Suppressor macrophage (primary cell): ENCODE results near the gene PTGDR.

Source experiments
- DNase-seq, 4 experiments: peaks; one replicate each; pipeline ENCODE4 v3.0.0-alpha.2; 2020 to 2022
- total RNA-seq, 17 experiments: gene quantifications; one replicate each; lab custom pipeline; 2026; ENCODE audit warnings: mixed read lengths in 6 of 17, inconsistent platforms in 3 of 17; lab: John Stamatoyannopoulos, UW

PTGDR gene
- total RNA-seq = 0 to 0.88 (median 0) reads per million in 17 experiments

DNA sequence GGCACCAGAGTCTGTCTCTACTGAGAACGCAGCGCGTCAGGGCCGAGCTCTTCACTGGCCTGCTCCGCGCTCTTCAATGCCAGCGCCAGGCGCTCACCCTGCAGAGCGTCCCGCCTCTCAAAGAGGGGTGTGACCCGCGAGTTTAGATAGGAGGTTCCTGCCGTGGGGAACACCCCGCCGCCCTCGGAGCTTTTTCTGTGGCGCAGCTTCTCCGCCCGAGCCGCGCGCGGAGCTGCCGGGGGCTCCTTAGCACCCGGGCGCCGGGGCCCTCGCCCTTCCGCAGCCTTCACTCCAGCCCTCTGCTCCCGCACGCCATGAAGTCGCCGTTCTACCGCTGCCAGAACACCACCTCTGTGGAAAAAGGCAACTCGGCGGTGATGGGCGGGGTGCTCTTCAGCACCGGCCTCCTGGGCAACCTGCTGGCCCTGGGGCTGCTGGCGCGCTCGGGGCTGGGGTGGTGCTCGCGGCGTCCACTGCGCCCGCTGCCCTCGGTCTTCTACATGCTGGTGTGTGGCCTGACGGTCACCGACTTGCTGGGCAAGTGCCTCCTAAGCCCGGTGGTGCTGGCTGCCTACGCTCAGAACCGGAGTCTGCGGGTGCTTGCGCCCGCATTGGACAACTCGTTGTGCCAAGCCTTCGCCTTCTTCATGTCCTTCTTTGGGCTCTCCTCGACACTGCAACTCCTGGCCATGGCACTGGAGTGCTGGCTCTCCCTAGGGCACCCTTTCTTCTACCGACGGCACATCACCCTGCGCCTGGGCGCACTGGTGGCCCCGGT is at the start of gene PTGDR:
PTGDR (plus strand) TSS at position 198 of the 778 bp plus-strand sequence; CDS start at position 315, 117 bp downstream.
- DNase-seq = peak in 2 of 4 experiments; percentile 11 to 28

DNA sequence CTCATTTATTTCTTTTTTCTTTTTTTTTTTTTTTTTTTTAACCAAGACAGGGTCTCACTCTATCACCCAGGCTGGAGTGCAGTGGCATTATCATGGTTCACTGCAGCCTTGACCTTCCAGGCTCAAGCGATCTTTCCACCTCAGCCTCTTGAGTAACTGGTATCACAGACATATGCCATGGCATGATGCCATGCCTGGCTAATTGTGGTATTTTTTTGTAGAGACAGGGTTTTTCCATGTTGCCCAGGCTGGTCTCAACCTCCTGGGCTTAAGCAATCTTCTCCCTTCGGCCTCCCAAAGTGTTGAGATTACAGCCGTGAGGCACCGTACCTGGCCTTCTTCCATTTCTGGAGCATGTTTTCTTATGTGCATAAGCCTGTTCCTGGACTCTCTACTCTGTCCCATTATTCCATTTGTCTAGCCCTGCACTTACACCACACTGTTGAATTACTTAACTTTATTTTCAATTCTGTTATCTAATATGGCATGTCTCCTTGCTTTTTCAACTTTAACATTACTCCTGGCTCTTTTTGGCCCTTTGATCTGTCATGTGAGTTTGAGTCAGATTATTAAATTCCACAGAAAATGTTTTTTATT is 47.9 kb upstream of the PTGDR start:
- no peak for DNase-seq

DNA sequence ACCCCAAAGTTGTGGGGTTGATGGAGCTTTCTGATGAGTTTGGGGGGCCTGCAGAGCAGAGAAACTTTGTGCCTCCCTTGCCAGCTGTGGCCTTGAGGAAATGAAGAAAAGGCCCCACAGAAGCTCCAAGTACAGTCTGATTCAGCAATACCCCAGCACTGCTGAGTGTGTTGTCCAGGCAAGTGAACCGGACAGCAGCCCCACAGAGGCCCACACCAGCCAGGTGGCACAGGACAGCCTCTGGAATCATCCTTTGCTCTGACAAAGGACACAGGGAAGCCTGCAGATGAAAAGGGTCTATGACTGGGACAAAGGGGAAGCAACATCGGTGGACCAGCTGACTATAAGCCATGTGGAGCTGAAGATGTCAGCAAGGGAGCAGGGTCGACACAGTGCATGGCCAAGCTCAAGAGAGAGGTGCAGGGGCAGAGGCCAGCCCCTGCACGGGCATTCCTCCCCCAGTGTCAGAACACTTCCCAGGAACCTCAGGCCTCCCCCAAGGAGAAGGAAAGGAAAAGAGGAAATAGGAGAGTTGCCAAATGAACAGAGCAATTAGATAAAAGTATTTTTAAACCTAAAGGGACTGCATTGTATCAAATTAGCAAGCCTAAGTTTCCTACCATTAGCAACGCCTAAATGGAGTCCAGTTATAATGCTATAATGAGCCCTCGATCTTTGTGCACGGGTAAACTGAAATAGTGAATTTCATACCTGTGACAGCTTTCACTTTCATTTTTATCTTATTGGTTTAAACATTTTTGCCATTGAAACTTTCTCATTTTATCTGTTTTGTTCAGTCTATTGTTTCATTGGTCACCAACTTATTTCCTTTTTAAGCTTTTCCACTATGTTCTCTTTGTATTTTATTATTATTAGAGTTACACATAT is 46.3 kb upstream of the PTGDR start:
- DNase-seq = peak in 3 of 4 experiments; percentile 6 to 11 (median 8)

DNA sequence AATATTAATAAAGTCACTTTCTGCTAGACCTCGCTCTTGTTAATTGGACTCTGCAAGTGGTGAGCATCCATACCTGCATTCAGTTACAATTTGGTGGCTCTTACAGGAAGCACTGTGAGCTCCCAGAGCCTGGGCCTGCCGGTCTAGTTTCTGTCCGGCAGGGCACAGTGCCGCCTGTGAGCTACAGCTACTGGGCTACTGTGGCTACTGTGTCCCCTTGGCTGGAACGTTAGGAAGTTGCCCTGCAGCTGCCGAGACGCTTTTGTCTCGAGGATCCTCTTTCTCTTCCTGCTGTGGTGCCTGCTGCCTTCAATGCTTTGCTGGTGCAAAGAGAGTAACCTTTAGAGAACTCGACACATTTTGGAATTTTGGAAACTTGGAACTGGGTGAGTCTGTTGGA is 44.6 kb upstream of the PTGDR start:
- DNase-seq = no peak

- no peak for DNase-seq
These were observed 39.8 kb upstream of the PTGDR start for GRCh38 chr14:52227619-52228222.

GRCh38 chr14:52233693-52234092 is 33.8 kb upstream of the PTGDR start:
- DNase-seq = no peak

- DNase-seq = no peak
These were observed 32.1 kb upstream of the PTGDR start for GRCh38 chr14:52235434-52235833.

DNA sequence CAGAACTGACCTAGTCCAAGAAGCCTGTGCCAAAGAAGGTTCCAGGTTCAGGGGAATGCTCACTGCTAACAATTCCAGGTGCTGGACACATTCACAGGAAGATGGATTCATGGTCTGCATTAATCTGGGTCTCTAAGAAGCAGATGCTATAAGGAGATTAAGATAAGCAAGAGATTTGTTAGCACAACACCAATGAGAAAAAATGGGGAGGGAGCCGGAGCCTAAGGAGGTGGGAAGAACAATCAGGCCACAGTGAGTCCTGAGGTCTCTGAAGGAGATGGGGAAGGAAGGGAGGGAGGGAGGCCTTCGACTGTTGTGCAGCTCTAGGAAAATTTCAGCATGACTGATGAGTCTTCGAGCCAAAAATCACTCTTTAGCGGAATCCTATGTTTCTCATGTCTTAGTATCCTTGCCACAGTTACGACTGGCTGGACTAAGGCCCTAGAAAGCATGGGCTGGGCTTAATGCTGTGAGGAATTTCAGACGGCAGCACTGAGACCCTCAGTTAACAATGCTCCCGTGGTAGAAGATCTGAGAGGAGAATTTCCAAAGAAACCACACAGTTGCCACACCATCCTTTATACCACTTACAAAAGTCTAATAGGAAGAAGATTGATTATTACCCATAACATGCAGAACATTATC is 31.5 kb upstream of the PTGDR start:
- no peak for DNase-seq

- no peak for DNase-seq
These were observed 28.8 kb upstream of the PTGDR start for GRCh38 chr14:52238682-52239081.

- peak in 1 of 4 experiments; percentile 6 for DNase-seq
These were observed 26.9 kb upstream of the PTGDR start for GRCh38 chr14:52240623-52241022.

- DNase-seq = peak in 3 of 4 experiments; percentile 9 to 64 (median 36)
These were observed 26.3 kb upstream of the PTGDR start for GRCh38 chr14:52241087-52241793.

DNA sequence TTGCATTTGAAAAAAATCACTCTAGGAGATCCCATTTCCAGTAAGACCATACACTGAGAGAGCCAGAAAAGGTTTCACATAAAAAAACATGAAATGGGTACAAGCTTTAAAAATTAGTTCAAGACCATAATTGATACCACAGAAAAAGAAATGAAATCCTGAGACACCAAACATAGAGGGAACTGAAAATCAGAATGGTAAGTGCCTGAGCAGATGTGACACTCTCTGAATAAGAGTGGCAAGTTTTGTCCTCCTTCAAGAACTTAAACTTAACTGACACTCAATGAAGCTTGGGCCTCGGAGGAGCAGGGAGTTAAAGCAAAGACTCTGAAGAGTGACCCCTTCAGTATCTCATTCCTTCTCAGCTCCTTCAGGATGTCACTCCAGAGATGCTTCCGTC is 23.2 kb upstream of the PTGDR start:
- no peak for DNase-seq

DNA sequence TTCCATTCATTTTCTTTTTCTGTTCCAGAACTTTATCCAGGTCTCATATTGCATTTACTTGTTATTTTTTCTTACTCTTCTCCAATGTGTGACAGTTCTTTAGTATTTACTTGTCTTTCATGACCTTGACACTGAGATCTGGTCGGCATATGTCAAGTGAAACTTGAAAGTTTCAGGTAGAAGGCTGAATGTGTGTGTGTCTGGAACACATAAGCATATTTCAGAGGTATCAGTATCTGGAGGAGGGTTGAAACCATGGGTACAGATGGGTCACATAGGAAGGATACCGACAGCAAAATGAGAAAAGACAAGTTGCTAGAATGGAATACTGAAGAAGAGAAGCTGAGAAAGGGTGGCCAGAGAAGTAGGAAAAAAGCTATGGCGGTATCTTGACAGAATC is 22.5 kb upstream of the PTGDR start:
- DNase-seq = no peak

- DNase-seq = no peak
These were observed 19.4 kb upstream of the PTGDR start for GRCh38 chr14:52248057-52248456.

DNA sequence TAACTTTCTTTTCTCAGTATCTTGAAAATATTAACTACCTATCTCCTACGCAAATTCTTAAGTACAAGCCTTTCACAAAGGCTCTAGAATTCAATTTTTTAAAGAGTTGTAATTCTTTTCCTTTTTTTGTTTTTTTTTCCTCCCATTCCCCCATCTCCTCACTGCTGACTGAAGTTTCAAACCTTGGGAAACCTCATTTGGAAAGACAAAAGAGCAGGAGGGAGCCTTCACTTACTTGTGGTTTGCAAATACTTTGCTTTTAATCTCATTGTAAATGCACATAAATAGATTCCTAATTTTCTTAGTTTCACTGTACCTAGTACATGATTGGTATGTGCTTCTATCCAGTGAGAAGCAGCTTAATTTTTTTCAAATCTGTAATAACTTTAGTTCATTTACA is 15.8 kb upstream of the PTGDR start:
- DNase-seq = no peak

DNA sequence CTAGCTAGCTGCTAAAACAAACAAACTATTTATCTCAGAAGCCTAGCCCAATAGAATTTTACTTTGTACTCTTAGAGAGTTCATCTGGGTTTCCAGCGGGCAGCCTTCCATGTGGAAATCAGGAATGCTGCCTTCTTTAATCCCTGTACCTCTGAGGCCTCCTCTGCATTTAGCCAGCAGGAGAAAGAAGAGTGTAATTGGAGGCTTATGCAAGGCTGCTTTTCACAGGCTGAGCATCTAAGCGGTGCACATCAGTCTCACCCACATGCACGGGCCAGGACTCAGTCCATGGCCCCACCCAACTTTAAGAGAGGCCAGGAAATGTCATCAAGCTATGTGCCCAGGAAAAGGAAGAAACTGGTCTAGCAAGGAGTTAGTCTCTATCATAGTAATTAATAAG is 14.0 kb upstream of the PTGDR start:
- DNase-seq = no peak

DNA sequence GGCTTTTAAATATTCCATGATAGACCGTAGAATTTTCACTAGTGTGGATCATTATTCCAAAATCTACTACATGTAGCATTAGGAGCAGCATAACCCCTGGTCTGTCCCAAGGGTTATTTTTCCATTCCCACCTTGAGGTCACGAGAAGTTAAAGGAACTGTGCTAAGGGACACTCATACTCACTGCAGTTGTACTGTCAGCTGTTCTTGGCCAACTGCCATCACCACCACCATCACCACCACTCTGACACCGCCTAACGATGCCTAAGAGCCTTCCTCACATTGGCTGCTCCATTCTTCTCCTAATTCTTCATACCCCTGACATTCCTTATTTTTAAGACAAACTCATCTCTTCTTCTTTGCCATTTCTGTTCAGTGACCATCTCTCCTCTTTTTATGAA is 13.4 kb upstream of the PTGDR start:
- no peak for DNase-seq

- no peak for DNase-seq
These were observed 8.7 kb upstream of the PTGDR start for GRCh38 chr14:52258783-52259182.

DNA sequence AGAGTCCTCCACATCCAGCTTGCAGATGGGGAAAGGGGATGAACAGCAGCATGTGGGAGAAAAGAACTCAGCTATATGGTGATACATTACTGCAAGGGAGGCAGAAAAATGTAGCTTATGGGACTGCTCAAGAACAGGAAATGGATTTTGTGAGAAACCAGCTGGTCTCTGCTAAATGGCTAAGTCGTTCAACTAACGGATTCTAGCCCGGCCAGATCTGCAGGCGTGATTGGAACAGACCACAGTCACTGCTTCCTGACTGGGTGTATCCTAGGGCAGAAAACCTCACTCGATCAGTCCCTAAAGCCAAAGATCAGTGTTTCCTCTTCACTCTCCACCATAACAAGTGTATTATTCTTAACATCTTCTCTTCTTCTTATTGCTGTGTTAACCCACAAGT is 8.1 kb upstream of the PTGDR start:
- no peak for DNase-seq

- no peak for DNase-seq
These were observed 4.9 kb upstream of the PTGDR start for GRCh38 chr14:52262600-52262999.

- DNase-seq = no peak
These were observed 4.3 kb upstream of the PTGDR start for GRCh38 chr14:52263190-52263589.

DNA sequence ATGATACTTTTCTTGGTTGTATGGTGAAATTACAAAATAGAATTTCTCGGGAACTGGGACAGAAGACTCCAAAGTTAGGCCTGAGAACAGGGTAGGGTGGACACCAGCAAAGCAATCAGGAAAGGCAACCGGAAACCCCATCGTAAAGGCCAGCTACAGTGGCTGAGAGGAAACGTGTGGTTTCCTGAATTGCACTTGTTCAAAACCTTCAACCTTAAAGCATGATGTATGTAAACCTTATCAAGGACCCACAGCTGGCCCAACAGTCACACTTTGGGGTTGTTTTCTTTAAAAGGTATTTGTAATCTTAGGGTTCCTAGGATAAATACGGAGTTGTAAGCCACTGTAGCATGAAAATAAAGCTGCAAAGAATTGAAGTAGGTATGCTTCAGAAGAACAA is 2.2 kb upstream of the PTGDR start:
- peak in 1 of 4 experiments; percentile 10 for DNase-seq
